Measurements from ENCODE around the gene MYLK.

Gene MYLK

DNA sequence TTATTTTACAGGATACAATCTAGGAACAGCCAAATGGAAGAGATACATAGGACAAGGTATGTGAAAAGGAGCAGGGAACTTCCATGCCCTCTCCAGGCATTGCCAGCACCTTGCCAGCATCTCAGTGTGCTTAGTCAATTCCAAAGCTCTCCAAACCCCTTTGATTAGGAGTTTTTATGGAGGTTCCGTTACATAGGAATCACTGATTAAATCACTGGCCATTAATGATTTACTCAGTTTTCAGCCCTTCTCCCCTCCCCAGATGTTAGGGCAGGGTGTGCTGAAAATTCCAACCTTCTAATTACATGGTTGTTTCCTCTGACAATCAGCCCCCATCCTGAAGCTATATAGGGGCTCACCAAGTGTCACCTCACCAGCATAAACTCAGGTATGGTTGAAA is 11.5 kb downstream of the MYLK start:
- peak; percentile 69 for DNase-seq (ENCODE audit: low spot score)

DNA sequence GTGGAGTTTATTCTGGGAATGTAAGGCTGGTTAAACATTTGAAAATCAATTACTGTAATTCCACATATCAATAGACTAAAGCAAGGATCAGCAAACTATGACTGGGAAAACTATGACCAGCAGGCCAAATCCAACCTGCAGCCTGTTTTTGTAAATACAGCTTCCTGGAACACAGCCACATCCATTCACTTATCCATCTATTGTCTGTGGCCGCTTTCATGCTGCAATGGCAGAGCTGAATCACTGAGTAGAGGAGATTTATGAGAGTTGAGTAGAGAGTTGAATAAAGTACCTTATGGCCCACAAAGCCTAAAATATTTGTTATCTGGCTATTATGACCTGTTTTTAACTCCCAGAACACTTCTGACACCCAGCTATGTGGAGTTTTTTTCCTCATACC is 12.2 kb downstream of the MYLK start:
- DNase-seq (ENCODE audit: low spot score), result peak; percentile 81

- peak; percentile 85 for DNase-seq (ENCODE audit: low spot score)
Observed at GRCh38 chr3:123870033-123870432, 14.1 kb downstream of the MYLK start.

GRCh38 chr3:123869165-123869564 is 15.0 kb downstream of the MYLK start:
- peak; percentile 6 for DNase-seq (ENCODE audit: low spot score)

DNA sequence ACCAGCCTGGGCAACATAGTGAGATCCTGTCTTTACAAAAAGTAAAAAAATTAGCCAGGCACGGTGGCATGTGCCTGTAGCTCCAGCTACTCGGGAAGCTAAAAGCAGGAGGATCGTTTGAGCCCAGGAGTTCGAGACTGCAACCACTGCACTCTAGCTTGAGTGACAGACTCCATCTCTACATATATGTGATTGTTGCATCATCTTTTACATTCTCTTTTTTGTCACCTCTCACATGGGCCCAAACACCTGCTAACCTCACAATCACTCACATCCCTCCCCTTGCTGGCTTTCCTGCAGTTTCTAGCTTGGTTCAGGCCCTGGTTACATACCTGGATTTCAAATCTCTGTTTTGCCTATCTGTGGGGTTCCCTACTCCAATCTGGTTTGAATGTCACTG is 19.4 kb downstream of the MYLK start:
- no peak for DNase-seq (ENCODE audit: low spot score)

DNA sequence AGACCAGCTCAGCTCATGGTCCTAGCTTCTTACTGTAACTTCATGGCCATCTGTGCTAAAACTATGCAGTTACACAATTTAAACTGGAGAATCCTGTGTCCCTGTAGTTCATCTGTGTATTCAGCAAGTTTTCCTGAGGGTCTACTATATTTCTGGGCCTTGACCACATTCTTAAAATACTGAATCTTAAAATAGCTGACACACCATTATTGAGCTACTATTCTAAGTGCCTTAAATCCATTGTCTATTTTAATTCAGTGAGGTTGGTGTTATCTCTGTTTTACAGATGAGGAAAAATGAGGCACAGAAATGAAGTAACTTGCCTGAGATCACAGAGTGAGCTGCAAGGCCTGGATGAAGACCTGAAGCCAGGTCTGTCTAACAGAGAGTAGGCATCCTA is 22.0 kb downstream of the MYLK start:
- DNase-seq (ENCODE audit: low spot score), result no peak

- DNase-seq (ENCODE audit: low spot score), result no peak
Observed at GRCh38 chr3:123861081-123861836, 22.9 kb downstream of the MYLK start.

DNA sequence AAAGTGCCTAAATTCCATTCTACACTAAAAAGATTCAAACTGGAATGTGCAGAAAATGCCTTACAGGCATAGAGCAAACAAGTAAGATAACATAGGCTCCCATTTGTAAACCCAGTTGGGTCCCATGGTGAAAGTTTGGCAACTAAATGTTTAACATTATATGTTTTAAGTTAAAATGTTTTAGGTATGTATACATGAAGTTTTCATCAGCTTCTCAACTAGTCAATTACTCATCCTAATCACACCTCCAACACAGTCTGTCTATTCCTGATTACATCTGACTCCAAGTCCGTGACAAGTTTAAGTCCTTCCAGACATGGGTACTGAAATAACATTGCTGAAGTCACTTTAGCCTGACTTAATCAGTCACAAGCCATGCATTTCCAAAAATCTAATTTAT is 25.0 kb downstream of the MYLK start:
- DNase-seq (ENCODE audit: low spot score), result no peak

DNA sequence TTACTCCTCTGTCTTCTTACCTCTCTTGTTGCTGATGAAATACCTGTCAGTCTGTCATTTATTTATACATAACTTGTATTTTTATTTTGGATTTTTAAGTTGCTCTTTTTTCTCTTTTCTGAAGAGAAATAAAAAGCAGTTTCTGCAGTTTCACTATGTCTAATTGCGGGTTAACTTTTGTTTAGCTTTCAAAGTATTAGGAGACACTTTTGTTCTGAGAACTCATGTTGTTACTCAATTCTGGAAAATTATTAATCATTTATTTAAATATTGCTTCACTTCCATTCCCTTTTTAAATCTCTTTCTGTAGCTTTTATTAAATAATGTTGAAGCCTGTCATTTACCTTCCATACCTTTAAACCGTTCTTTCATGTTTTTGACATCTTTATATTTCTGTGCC is 29.2 kb downstream of the MYLK start:
- DNase-seq (ENCODE audit: low spot score), result no peak

DNA sequence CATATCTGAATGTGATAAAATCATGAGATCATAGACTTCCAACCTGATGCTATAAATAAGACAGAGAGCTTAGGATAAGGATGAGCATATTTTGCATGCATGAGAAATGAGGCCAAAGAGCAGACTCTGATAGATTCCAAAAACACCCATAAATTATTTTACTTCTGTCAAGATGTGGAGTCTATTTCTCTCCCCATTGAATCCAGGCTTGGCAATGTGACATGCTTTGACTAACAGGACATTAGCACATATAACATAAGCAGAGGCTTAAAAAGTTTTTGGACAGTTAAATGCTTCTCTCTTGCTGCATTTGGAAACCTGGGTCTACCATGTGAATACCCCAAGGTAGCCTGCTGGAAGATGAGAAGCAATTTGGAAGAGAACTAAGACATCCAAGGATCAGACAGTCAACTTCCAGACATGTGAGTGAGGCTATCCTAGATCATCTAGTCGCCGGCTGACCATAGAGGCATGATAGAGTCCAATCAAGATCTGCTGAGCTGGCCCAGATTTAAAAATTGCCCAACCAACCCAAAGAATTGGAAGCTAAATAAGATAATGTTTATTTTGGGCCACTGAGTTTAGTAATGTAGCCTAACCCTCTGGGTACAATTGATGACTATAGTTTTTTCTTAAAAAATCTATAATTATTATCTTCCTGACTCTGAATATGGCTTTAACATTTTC is 30.3 kb downstream of the MYLK start:
- DNase-seq (ENCODE audit: low spot score), result no peak

DNA sequence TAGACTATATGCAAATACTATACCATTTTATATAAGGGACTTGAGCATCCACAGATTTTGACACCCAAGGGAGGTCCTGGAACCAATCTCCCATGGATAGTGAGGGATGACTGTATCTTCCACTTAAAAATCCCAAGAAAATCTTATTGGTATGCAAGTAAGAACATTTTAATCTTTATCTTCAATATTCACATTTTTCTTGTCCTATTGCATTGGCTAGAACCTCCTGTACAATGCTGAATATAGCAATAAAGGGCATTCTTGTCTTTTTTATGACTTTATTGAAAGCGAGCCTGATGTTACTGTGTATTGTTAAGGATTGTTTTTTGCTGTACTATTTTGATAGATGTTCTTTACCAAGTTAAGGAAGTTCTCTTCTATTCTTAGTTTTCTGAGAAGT is 36.9 kb downstream of the MYLK start:
- no peak for DNase-seq (ENCODE audit: low spot score)

DNA sequence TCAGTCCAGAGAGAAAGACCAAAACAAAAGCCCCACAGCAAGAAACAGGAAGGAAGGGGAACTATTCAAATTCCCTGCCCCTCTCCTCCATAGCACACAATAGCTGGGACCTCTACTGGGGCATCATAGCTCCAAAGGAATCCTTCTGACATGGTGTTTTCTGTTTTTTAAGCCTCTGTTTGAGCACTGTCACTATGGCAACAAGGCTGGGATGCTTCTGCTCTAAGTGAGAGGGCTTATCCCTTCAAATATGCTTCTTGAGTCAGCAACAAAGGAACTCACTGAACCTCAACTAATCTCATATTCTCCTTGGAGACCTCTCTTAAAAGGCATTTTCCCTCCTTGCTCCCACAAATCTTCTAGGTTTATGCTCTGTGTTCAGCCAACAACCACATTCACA is 40.5 kb downstream of the MYLK start:
- DNase-seq (ENCODE audit: low spot score), result peak; percentile 83

GRCh38 chr3:123842711-123843110 is 41.4 kb downstream of the MYLK start:
- DNase-seq (ENCODE audit: low spot score), result no peak

- peak; percentile 32 for DNase-seq (ENCODE audit: low spot score)
Observed at GRCh38 chr3:123841476-123842238, 42.5 kb downstream of the MYLK start.

DNA sequence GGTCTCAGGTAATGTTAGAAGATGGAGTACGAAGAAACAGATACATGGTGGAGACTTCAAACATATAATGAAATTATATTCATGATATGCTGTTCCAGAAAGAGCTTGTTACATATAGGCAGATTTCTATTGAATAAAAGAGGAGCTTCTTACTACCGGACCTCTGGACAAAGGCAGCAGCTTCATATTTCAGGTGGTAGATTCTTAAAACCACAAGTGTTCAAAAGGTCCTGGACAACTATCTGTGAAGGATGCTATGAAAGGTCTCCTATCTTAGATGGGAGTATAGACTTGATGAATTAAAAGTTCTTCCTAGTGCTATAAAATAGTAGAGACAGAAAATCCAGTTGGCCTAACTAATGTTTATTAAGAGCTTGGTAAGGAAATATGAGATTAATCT is 43.2 kb downstream of the MYLK start:
- no peak for DNase-seq (ENCODE audit: low spot score)

DNA sequence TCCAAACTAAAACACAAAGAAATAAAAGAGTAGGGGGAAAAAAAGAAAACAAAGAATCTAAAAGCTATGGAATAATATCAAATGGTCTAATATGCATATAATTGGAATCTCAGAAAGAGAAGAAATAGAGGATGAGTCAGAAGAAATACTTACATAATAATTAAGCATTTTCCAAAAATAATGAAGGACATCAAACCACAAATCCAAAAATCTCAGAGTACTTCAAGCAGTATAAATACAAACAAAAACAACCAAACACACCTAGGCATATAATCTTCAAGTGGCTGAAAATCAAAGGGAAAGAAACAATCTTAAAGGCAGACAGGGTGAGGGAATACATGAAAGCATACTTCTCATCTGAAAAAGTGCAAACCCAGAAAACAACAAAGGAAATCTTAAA is 46.3 kb downstream of the MYLK start:
- no peak for DNase-seq (ENCODE audit: low spot score)

DNA sequence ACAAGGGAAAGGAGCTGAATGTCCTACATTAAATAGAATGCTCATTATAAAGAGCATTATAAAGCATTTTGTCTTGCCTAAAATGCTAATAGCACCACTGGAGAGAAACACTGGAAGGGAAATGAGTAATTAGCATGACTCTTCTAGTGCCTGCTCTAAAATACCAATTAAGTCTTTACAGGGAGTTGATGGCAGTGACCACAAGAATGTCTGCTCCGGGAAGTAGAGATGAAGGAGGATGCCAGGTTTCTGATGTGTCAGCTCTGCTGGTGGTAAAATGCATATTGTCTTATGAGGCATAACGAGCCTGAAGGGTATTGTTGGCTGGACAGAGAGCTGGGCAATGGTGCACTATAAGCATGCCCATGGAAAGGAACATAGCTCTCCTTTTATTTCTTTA is 49.5 kb downstream of the MYLK start:
- peak; percentile 99 for DNase-seq (ENCODE audit: low spot score)

- DNase-seq (ENCODE audit: low spot score), result no peak
Observed at GRCh38 chr3:123833398-123833785, 50.7 kb downstream of the MYLK start.

DNA sequence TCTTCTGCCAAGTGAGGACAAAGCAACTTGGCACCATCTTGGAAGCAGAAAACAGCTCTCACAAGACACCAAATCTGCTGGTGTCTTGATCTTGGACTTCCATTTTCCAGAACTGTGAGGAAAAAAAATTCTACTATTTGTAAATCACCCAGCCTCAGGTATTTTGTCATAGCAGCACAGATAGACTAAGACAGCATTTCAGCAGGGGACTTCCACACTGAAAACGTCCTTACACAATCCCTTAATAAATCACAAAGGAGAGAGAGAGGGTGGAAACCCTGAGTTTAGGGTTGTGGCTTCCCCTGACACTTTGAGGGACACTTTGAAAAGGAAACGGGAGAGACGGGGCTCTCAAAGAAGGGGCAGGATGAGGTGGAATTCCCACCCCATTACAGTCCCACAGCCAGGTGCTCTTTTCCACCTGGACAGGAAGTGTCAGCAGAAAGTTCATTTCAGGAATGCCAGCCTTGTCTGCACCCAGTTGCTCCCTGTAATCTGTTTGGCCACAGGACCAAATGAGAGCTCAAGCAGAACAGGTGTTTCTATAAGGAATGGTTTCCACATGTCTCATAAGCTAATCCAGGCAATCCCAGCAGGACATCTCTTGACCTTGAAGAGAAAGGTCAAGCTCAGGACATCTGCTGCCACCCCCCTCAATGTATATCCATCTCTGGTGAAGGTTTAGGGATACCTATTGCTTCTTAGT is 51.3 kb downstream of the MYLK start:
- peak; percentile 83 for DNase-seq (ENCODE audit: low spot score)

- no peak for DNase-seq (ENCODE audit: low spot score)
Observed at GRCh38 chr3:123831420-123831819, 52.7 kb downstream of the MYLK start.

- no peak for DNase-seq (ENCODE audit: low spot score)
Observed at GRCh38 chr3:123821920-123822319, 62.2 kb downstream of the MYLK start.

- DNase-seq (ENCODE audit: low spot score), result peak; percentile 54
Observed at GRCh38 chr3:123819949-123820348, 64.2 kb downstream of the MYLK start.

All from kidney tubule cell (primary cell).